GM20431 (cell line): ENCODE measurements around the gene COL19A1.
"Not testable (repeated sequence)": the region's sequence is repeated elsewhere in the genome, so short reads cannot be mapped to it uniquely, and the experiment has no call there.

Source experiments
- in situ Hi-C: fragments of 300-500 bp; cut with MseI, MboI; formaldehyde crosslinking; loops from one replicate; pipeline ENCODE4 v1.15.0; 2020; ENCODE audit warnings: low sequenced_read_pairs; ENCODE audit not compliant: unreplicated experiment

The COL19A1 gene

DNA sequence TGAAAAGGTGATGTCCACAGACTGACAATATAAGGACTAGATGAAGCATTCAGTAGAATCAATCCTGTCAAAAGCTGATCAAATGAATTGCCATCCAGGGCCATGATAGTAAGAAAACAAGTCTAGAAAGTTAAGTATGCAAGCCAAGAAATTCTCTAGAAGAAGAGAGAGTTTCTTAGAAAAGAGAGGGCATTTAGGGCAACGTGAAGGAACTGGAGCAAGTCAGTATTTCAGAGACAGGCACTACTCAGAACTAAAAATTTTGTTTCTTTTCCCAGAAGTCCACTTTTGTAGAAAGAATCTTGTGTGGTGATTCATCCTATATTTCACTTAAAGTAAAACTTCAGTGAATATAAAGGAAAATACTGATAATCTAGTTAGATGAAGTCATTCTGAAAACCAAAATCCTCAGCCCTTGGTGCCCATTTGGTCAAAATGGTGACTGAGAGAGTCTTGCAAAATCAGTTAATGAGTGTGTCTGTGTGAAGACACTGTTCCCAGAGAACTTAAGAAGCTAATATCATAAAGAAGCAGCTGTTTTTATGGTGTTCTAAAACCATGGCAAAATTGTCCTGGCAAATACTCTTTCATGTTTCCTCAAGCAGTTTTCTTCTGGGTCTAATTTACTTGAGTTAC lies 82.2 kb downstream of the COL19A1 start:
- in situ Hi-C loops, result no loop called here

DNA sequence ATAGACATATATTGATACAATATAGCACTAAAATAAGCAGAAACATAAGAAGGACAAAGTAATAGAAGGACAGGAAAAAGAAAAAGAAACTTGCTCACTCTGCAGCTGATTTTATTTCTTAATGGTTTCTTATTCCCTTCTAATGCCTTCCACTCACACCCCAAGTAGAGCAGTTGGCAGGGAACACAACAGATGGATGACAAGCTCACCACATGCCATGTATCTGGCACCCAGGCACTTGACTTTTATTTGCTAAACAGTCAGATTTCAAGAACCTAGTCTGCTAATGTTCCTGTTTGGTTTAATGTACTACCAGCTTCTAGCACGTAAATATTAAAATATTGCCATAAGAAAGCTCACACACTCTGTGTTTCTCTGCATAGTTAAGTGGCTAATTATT lies 87.1 kb downstream of the COL19A1 start:
- in situ Hi-C loops, result no loop called here

DNA sequence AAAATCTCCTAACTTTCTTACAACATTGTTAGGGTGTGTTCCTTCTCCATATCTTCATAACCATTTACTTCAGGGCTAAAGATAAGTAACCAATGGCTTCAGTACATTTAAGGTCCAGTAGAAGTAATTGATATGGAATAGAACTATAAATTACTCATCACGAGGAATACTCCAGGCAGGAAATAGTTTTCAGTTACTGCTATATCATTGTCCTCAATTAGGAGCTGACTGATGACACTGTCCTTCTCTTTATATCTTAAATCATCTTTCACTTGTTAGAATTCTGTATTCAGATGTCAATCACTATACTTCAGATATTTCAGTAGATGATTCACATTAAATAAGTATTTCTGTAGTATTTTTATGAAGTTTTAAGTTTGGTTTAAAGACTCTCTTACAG lies 88.4 kb downstream of the COL19A1 start:
- in situ Hi-C loops, result no loop called here

DNA sequence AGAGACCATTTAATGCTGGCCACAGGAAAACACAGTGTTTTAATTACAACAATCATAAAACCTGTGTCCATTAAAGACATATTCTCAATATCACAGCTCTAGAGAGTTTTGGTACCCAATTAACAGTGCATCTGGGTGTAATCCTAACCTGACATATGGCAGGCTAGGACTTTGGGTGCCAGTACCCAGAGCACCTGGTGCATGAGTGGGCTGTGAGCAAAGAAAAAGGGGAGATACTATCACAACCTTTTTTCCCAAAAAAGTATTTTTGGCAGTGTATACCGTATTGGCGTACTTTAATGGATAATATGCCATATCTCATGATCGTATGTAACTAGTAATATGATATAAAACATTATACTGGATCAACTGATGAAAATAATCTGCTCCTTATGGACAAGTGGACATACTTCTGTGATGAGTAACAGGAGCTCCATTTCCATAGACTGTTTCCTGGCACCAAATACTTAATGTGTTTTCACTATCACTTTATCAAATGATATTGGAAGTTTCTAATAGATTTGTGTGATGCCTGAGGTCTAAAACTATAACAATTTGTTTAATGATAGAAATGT lies 91.7 kb downstream of the COL19A1 start:
- in situ Hi-C loops, result no loop called here

DNA sequence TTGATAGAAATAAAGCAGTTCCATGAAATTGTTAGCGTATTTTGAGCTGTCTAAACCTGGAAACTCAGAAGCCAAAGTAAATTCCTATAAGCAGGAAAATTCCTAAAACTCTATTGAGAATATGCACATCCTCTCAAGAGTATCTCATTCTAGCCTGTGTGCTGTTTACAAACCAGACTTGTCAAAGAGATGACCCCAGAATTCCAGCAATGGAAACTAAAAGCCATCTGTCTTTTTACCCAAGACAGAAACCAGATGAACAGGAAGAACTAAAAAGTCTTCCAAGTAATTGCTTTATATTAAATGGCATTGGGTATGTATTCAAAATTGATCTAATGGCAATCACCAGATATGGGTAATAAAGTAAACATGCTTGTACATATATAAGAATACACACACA lies 92.6 kb downstream of the COL19A1 start:
- in situ Hi-C loops, result no loop called here

DNA sequence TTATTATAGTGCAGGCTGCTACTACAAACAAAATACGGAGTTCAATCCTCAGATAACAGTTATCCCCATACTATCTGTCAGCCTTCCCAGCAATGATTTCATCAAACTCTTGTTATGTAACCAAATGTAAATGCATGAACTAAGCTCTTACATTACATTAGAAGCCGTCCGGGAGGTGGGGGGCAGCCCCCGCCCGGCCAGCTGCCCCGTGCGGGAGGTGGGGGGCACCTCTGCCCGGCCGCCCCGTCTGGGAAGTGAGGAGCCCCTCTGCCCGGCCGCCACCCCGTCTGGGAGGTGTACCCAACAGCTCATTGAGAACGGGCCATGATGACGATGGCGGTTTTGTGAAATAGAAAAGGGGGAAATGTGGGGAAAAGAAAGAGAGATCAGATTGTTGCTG lies 99.6 kb downstream of the COL19A1 start:
- in situ Hi-C loops, result not testable (repeated sequence)

DNA sequence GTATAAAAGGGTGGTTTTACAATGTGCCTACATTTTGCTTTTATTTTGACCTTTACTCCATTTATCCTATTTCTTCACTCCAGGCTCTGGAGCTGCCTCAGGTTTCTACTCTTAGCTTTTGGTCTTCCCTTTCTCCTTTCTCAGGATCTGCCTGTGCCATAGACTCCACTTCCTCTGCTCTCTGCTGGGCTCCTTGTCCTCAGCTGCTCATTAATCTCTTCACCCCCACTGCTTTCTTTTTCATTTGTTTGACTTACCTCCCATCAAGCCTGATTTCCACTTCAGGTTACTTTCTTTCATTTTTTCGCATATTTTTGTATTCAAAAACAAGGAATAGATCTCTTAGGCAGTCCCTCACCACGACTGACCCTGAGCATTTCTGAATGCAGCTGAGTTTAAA lies 106.8 kb downstream of the COL19A1 start:
- in situ Hi-C loops, result no loop called here

DNA sequence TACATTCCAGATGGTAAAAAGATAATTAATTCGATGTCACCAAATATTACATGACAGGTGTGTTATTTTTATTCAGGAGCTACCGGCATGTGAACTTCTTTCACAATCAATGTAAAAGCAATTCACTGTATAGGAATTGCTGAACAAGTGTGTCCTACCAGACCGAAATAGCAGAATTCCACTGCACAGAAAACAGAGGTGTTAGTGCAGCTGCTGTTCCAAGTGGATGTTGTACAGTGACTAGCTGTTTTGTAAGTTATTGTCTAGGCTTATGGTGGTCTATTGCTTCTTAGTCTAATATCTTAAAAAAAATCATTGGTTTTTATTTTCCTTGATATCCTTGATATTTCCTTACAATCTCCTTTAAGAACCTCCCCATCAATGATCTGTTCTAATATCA lies 107.4 kb downstream of the COL19A1 start:
- in situ Hi-C loops, result no loop called here

DNA sequence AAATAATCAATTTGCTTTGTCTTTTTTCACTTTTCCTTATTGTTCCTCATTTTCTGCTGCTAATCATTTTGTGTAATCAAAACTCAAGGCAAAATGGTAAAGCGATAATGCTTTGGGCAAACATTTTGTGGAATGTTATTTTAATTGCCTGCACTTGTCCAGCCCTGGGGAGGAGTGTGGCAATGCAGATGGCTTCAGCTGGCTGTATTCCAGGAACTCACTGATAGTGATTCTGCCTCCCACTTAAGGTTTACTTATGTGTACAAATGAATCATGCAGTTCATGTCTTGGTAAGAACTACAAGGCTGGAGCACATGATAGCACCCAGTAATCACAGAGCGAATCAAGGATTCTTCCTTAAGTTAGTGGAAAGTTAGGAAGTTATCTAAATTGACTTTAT lies 107.8 kb downstream of the COL19A1 start:
- in situ Hi-C loops, result no loop called here

DNA sequence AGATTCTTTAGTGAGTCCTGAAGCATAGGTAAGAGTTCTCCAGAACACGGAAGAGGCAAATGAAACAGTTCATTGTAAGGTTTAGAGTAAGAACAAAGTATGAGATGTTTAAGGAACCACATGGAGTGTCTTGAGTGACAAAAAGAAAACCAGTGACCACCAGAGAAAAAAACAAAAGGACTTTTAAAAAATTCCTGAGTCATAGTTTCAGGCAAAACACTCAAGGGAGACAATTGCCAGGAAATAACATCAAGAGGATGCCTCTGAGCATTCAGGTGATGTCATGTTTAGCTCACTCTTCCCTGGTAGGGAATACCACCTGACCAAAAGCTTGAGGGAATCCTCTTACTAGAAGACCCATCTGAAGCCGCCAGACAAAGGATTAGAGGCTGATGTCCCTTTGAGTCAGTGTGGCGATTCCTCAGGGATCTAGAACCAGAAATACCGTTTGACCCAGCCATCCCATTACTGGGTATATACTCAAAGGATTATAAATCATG lies 110.3 kb downstream of the COL19A1 start:
- in situ Hi-C loops, result no loop called here

DNA sequence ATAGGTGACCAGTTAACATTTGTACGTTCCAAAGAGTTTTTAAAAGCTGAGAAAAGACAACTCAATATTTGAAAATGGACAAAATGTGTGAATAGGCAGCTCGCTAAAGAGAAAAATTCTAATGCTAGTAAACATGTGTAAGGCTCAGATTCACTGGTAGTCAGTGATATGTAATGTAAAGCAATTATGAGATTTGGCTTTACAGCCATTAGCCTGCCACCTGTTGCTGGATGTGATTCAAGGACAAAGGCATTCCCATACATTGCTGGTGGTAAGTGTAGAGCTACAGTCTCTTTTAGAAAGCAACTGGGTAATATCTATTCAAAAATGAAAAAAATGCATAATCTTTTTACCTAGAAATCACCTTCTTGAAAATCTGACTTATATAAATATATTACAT lies 114.3 kb downstream of the COL19A1 start:
- in situ Hi-C loops, result no loop called here

DNA sequence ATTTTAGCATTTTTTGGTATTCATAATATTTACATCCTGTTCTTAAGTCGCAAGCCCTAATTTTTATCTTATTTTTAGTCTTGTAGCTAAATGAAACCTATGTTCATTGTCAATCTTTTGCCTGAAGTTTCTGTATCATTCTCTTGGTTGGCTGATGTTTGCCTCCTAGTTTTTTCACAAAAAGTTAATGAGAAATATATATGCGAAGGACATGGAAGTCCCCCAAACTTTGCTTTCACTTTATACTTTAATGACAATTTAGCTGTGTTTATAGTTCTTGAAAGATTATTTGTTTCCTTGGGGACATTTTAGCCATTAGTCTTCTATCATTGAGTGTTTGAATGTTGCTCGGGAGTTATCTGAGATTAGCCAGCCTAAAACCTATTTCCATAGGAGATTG lies 118.2 kb downstream of the COL19A1 start:
- in situ Hi-C loops, result no loop called here

DNA sequence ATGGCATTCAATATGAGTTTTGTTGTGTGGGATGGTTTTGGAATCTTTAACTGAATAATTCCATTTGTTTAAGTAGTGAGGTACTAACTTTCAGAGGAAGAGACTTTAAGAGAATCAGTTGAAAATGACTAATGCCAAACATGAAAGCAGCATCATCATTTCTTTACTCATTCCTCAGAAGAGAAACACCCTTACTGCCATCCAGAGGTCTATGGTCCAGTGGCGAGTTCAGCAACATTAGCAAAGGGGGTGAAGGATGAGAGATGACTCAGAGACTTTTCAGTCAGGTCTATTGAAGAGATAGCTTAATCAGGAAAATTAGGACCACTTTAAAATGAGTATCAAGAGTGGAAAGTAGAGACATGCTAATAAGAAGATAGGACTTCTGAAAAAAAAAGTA lies 118.8 kb downstream of the COL19A1 start:
- in situ Hi-C loops, result no loop called here

DNA sequence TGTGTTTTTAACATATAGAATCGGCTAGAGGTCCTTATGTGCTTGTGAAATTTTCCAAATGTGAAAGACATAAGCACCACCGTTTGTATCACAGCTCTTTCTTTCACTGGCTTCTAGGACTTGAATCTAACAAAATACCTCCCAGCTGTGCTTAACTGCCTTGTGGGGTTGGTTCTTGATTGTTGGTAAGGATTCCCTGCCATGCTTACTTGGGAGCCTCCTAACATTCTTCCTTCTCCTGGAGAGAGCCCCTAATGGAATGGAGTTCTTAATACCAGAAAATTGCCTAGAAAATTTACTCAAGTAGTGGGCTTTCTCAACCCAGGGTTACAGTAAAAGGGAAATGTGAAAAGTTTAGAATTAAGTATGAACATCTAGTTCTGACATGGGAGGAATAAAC lies 121.2 kb downstream of the COL19A1 start:
- in situ Hi-C loops, result no loop called here

DNA sequence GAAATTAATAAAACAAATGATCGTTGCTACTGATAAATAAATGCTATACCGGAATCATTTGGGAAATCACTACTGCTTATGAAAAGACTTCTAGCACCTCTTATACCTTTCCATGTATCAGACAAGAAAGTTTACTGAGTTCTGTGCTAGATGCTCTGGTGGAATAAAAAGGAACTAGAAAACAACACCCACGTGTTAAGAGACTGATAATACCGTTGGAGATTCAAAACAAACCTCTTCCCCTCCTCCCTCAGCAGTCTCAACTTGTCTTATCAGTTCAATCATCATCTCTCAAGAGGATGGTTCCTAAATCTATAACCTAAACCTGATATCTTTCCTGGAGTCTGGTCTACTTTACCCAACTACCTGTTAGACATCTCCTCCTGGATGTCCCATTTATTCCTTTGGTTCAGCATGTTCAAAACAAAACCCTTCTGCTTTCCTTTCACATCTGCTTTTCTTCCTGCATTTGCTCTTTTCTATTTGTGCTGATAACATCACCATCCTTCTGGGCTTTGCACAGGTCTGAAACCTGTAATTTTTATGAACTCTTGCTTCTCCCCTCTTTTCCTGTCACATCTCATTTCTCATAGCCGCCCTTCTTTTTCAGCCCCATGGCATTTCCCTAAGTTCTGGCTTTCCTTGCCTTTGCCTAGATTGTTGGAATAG lies 122.2 kb downstream of the COL19A1 start:
- in situ Hi-C loops, result no loop called here

DNA sequence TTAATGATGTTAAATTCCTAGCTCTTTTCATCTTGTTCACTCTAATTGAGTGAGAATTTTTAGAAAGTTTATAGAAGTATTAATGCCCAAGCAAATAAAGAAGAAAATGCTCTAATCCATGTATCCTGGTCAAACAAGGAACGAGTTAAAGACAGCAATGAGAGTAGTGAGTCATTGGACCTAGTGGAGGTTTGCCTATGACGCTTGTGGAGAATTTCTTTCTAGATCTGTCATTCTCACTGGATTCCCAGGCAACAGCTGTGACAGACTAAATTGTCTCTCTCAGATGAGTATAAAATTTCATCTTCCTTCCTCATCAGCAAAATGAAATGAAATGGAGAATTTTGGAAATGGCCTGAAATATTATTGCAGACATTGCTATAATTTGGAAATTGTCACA lies 127.9 kb downstream of the COL19A1 start:
- in situ Hi-C loops, result no loop called here

DNA sequence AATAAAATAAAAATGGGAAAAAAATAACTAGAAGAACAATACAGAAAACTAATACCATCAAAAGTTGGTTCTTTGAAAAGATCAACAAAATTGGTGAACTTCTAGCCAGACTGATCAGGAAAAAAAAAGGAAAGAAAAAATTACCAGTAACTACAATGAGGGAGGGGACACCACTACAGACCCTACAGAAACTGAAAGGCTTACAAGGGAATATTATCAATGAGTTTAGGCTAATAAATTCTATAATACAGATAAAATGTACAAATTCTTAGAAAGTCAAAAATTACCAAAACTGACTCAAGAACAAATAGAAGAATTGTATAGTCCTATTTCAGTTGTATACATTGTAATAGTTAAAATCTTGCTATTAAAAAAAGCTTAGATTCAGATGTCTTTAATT lies 141.8 kb downstream of the COL19A1 start:
- in situ Hi-C loops, result no loop called here

DNA sequence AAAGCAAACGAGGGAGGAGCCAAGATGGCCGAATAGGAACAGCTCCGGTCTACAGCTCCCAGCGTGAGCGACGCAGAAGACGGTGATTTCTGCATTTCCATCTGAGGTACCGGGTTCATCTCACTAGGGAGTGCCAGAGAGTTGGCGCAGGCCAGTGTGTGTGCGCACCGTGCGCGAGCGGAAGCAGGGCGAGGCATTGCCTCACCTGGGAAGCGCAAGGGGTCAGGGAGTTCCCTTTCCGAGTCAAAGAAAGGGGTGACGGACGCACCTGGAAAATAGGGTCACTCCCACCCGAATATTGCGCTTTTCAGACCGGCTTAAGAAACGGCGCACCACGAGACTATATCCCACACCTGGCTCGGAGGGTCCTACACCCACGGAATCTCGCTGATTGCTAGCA lies 144.0 kb downstream of the COL19A1 start:
- in situ Hi-C loops, result not testable (repeated sequence)

DNA sequence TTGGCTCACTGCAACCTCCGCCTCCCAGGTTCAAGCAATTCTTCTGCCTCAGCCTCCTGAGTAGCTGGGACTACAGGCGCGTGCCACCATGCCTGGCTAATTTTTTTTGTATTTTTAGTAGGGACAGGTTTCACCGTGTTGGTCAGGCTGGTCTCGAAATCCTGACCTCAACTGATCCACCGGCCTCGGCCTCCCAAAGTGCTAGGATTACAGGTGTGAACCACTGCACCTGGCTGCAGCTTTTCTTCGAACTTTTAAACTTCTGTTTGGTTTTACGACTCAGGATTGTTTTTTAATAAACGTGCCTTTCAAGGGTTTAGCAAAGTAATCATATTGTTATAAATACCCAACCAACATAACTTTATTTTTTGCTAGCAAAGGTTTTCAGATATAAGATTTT lies 156.8 kb downstream of the COL19A1 start:
- in situ Hi-C loops, result not testable (repeated sequence)

DNA sequence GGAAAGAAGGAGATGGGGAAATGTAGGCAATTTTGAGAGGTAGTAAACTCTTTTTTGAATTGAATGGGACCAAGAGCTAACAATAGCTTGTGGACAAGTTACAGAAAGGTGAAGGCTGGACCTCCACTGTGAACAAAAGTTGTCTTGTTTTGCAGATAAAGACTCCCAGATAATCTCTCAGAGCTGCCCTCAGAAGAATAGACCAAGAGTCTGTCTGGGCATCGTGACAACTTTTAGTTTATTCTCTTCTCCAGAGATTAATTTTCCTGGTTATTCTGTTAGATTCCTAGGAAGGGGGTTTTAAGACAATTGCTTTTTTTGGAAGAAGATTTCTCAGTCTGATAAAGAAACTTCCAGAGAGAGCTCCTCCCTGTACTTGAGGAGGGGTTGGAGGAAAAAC lies 161.9 kb downstream of the COL19A1 start:
- in situ Hi-C loops, result no loop called here

DNA sequence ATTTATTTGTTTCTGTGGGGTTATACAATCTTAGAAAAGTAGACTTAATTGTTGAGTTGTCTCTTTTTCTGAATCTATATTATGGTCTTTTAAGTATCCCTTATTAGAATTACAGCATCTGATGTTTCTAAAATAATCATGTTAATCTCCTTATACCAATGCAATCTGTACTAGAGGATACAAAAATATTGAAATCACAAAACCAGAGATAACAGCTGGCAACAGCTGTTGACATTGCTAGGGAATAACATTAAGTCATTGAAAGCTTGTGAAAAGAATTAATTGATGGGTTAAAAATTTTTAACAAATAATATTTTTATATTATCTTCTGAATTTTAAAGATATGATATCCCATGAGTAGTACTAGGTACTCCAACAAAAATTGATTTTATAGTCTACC lies 162.6 kb downstream of the COL19A1 start:
- in situ Hi-C loops, result no loop called here

DNA sequence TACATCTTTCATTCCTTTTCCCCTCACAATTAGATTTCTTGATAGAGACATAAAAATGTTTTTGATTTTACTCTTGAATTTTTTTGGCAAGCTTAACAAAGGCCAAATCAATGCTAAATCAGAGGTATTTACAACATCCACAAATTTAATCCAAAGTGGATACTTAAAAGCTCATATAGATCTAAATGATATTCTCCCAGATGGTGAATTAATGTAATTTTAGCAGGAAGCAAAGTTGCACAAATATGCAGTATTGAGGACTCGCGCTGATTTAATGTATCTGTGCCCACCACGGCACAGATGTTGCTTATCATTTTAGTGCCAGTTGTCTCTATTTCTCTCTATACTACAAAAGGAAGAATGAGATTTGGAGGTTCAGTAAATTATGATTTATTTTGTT lies 167.4 kb downstream of the COL19A1 start:
- in situ Hi-C loops, result no loop called here
